ENCODE results near the gene GABARAPL2.
A peak's percentile ranks its signal among the peaks of the same experiment; 100 is the strongest.

The GABARAPL2 gene

GRCh38 chr16:75593825-75594820, 27.9 kb downstream of the GABARAPL2 start:
- Histone ChIP-seq H3K36me3 (ENCODE audit: control insufficient read depth in 2 of 2, insufficient read depth in 1 of 2, low read length in 2 of 2) (peaks cover 0 to 24% of the 10 kb centered on the region in 2 experiments; a peak in 2 of 3 replicates), H3K9me3 (ENCODE audit: control insufficient read depth, insufficient read depth, low read depth, low read length) (no peaks in the 10 kb centered on the region), H3K27ac (ENCODE audit: extremely low read depth, low read depth, low read length) (no peak overlapping the region), H3K4me1 (ENCODE audit: control insufficient read depth, insufficient read depth, low read length) (peaks cover 5% of the 10 kb centered on the region; the same call in 1 of the 2 replicates), H3K4me3 (ENCODE audit: low read depth, low read length) (no peak overlapping the region)
- TF ChIP-seq ZNF600 (tag by site-specific recombination; IDR thresholded peaks at IDR 0.05) (no peak), TSHZ1 (tag by site-specific recombination; IDR thresholded peaks at IDR 0.05; ENCODE audit: borderline replicate concordance) (no peak), MZF1 (tag by site-specific recombination; IDR thresholded peaks at IDR 0.05; ENCODE audit: borderline replicate concordance) (no peak), ZNF292 (tag by site-specific recombination; IDR thresholded peaks at IDR 0.05; ENCODE audit: borderline replicate concordance, low read depth) (no peak), KLF8 (tag by site-specific recombination; IDR thresholded peaks at IDR 0.05) (no peak), ZNF473 (tag by site-specific recombination; IDR thresholded peaks at IDR 0.05) (no peak), ZNF692 (tag by site-specific recombination; IDR thresholded peaks at IDR 0.05) (no peak), BCL6B (tag by site-specific recombination; IDR thresholded peaks at IDR 0.05) (peak; percentile 62; the same call in 1 of the 2 replicates)
- POLR2A ChIA-PET, result no interaction called here
- CTCF ChIA-PET, result interaction anchor here (0.7 kb wide), 1 partner anchor 149 kb away, joined by 3 read pairs; no protein-coding TSS in a partner anchor

GRCh38 chr16:75599452-75600277, 33.5 kb downstream of the GABARAPL2 start:
- CTCF ChIA-PET, result interaction anchor here (0.5 to 1.3 kb wide), 2 partner anchors 135 to 143 kb away, joined by 3 to 4 read pairs; no protein-coding TSS in a partner anchor
- POLR2A ChIA-PET, result no interaction called here
- Histone ChIP-seq H3K36me3 (ENCODE audit: control insufficient read depth in 2 of 2, insufficient read depth in 1 of 2, low read length in 2 of 2) (peaks cover 13 to 66% of the 10 kb centered on the region in 2 experiments), H3K4me1 (ENCODE audit: control insufficient read depth, insufficient read depth, low read length) (no peaks in the 10 kb centered on the region), H3K27ac (ENCODE audit: extremely low read depth, low read depth, low read length) (no peak overlapping the region), H3K9me3 (ENCODE audit: control insufficient read depth, insufficient read depth, low read depth, low read length) (no peaks in the 10 kb centered on the region), H3K4me3 (ENCODE audit: low read depth, low read length) (no peak overlapping the region)
- TF ChIP-seq ZNF629 (tag by site-specific recombination; IDR thresholded peaks at IDR 0.05) (no peak), ZNF211 (tag by site-specific recombination; IDR thresholded peaks at IDR 0.05; ENCODE audit: low read depth) (no peak), ZNF202 (tag by site-specific recombination; IDR thresholded peaks at IDR 0.05; ENCODE audit: borderline replicate concordance) (no peak), BCL6B (tag by site-specific recombination; IDR thresholded peaks at IDR 0.05) (no peak), ZBTB10 (tag by site-specific recombination; IDR thresholded peaks at IDR 0.05) (no peak), ZNF785 (tag by site-specific recombination; IDR thresholded peaks at IDR 0.05) (no peak), ZNF155 (tag by site-specific recombination; IDR thresholded peaks at IDR 0.05) (no peak), MZF1 (tag by site-specific recombination; IDR thresholded peaks at IDR 0.05; ENCODE audit: borderline replicate concordance) (no peak), ZNF280D (tag by site-specific recombination; IDR thresholded peaks at IDR 0.05) (no peak), ZNF830 (tag by site-specific recombination; IDR thresholded peaks at IDR 0.05; ENCODE audit: low read depth) (no peak)

Measured in HEK293 (cell line).